Renal cortex interstitium (tissue), 11 donors: ENCODE results near the gene SDK1. TPM values are rescaled to one million over a fixed set of nuclear protein-coding genes. Genes with fewer than 3 reads are reported as not detected.
"Not testable (repeated sequence)": the region's sequence is repeated elsewhere in the genome, so short reads cannot be mapped to it uniquely, and the experiment has no call there.

ENCODE experiments used
- DNase-seq, 11 donors: peaks; one replicate each; pipeline ENCODE4 v3.0.0-alpha.2; 2013; ENCODE audit warnings: low read depth in 9 of 11, low spot score in 4 of 11; ENCODE audit errors: extremely low read depth in 1 of 11
- polyA plus RNA-seq, 3 donors: library from polyadenylated mRNA; unstranded; fragments of 120-200 nt; gene quantifications; one replicate each; pipeline ENCODE4 v1.2.1, GENCODE V29; 2013; ENCODE audit not compliant: insufficient read length in 3 of 3

The SDK1 gene
- polyA plus RNA-seq, 3 donors = 5.9 to 9.1 (median 7.6) TPM

DNA sequence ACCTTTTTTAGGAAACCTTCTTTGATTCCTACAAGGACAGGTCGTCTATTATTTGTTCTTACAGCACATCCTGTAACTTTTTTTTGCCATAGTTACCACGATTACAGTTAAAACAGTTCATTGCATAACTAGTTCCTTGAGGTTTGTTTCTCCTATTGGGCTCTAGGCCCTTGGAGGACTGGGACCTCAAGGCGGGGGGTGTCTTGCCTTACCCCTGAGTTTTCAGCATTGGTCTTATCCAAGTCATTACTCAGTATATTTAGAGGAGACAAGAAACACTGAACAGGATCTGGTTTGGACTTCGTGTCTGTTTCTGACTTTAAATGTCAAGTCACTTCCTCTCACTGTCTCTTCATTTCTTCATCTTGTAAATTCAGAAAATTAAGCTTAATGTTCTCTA is 369.8 kb downstream of the SDK1 start:
- no peak for DNase-seq

DNA sequence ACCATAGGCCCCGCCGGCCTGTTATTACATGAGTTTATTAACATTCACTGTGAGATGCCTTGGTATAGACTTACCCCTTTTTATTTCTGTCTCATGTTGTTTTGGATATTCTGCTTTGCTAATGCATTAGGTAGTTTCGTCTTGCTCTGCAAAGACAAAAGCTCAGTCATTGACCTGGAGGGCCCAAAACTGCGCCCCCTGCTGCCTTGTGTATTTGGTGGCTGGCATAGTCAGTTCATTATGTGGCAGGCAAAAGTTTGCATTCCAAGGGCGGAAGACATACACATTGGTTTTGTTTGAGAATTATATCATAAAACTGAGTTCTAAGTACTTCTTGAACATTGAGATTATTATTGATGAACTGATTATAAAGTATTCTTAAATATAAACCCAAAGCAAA is 372.5 kb downstream of the SDK1 start:
- DNase-seq = no peak

DNA sequence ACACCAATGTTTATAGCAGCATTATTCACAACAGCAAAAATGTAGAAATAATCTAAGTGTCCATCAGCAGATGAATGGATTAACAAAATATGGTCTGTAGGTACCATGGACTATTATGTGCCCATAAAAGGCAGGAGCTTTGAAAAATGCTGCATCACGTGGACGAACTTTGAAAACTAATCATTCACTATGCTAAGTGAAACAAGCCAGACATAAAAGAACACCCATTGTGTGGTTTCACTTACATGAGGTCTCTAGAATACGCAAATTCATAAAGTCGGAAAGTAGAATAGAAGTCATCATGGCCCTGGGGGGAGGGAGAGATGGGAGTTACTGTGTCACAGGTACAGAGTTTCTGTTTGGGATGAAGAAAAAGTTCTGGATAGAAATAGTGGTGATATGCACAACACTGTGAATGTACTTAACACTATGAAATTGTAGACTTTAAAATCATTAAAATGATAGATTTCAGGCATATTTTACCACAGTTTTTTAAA is 377.3 kb downstream of the SDK1 start:
- no peak for DNase-seq

DNA sequence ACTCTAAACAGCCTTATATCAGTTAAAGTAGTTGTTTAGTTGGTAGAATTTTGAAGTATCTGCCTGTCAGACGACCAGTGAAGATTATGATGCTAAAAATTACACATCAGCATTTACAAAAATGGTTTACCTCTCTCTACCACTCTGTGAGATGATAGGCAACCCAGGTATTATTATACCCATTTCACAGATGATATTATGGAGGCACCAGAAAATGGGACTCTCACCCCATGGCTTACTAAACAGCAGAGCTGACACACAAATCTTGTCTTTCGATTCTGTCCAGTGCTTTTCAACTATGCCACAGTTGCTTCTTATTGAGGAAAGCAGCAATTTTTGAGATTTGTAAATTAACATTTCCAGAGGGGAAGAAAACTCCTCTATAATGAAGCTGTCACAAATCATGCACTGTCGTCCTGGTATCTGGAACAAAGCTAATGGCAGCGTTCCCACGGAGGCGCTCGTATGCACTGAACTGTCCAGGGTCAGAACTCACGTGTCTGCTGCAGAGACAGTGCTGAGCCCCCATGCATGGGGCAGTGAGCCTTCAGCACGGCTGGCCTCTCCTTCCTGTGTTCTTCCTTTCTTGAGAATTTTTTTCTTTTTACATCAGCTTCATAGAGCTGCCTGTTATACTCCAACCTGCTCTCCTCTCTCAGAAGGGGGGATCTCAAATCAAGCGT is 381.1 kb downstream of the SDK1 start:
- peak in 7 of 11 donors; percentile 7 to 28 (median 19) for DNase-seq

DNA sequence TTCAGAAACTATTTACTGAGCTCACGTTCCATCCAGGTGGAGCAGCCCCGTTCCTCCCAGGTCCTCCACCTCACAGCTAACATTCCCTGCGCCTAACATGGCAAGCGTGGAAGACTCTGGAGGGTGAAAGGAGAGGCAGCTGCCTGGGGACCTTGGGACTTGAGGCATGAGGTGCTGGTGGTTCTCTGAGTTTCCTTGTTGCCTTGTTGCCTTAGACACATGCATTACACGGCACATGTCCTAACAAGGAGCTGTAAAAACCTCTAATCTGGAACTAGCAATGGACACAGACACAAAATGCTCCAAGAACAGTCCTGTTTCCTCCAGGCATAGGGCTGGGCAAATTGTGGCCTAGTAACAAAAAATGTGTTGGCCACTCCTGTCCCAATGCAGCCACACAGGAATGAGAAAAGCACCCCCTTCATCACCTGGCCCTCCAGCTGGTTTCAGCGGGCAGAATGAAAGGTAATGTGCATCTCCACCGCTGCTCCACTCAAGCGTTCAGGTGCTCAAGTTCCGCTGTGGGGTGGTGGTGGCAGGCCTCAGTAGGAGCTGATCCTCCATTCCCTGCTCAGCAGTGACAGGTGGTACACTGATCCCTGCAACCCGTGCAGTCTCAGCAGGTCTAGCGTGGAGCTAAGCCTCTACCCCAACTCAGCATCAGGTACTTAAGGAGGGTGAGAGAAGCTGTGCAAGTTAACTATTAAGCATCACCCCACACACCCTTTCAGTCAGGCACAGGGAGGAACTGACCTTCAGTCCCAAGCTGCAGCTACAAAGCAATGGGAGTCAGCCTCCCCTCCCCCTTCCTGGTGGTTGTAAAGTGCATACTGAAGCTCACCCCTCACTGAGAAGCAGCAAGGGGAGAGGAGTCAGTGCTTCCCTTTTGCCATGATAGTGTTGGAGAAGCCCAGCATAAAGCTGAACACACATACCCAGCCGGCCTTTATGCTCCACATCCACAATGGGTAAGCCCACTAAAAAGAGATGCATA is 382.8 kb downstream of the SDK1 start:
- peak in 3 of 11 donors; percentile 19 to 52 (median 23) for DNase-seq

DNA sequence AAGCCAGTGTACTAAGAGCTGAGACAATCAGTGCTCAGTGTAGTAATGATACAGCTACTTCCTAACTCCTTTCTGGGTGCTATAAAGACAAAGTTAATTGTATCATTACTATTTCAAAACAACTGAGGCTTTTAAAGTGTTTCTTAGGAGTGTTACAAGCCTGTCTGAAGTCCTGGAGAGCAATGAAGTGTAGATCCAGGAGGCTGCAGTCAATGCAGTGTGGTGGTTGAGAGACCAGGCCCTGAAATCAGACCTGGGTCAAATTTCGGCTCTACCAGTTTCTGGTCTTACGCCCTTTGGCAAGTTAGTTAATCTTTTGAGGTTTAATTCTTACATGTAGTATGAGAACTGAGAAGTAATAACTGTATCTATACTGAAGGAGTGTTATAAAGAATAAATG is 387.0 kb downstream of the SDK1 start:
- DNase-seq = peak in 3 of 11 donors; percentile 7 to 50 (median 23)

DNA sequence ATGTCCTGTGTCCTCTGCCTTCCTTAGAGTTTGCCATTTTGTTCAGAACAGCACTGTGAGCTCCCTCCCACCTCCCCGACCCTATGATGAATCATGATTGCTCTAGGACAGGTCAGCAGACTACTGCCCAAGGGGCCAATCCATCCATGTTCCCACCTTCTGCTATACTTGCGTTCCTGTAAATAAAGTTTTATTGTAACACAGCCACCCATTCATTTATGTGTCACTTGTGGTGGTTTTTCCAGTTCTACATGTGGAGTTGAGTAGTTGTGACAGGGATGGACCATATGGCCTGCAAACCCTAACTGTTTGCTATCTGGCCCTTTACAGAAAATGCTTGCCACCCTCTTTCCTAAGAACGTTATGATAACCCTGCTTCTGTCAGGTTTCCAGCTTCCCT is 387.8 kb downstream of the SDK1 start:
- DNase-seq = no peak

DNA sequence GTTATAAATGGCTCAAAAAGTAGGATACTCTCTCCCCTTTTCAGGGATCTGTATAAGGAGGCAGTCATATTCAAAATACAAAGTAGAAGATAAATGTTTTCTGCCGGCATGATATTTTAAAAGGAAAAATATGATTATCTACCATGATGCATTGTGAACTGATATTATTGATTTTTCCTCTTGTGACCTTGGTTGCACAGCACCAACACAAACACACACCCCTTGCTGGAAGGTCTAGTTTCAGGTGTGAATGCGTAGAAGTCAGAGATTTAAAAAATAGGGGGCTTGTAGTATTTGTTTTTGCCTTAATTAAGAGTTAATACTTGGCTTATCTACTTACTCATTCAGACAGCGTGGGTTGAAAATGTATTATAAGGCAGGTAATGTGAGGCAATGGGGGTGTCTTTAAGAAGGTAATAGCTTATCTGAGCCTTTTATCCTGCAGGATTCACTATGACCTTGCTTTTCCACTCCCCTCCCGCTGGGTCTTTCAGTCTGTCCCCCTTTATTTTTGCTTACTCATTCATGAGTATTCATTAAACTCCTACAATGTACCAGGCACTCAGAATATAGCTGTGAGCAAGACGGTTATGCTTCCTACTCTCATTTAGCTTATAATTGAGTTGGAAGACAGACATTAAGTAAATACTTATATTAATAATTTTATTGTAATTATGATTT is 390.6 kb downstream of the SDK1 start:
- DNase-seq = no peak

DNA sequence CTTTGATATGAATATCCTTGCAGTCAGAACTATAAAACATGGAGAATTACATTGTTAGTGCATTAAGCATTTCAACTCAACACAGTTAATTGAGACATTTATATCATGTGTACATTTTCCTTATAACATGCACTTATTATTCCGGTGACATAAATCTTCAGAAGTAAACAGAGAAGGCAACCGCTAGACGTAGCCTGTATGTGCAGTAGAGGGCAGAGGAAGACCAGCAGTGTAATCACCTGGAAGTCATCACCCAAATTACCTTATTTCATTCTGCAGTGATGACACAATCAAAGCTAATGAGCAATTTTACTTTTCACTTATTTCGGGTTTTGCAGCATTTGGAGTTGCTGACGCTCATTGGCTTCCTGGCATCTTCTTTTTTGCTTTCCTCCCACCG is 394.6 kb downstream of the SDK1 start:
- no peak for DNase-seq

DNA sequence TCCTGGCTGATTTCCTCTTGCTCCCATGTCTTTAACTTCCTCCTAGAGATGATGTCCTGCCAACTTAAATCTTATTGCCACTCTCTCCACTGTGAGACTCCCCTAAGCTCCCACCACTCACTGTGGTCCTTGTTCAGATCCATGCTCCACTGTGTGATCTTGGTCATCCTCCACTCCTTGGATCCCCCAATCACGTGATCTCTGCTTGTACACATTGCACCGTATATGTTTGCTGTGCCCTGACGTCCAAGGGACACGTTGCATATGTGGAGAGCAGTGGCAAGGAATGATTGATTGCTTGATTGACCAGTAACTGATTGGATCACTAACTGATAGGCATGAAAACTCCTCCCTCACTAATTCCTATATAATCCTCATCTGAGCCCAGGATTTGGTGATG is 395.1 kb downstream of the SDK1 start:
- DNase-seq = no peak

DNA sequence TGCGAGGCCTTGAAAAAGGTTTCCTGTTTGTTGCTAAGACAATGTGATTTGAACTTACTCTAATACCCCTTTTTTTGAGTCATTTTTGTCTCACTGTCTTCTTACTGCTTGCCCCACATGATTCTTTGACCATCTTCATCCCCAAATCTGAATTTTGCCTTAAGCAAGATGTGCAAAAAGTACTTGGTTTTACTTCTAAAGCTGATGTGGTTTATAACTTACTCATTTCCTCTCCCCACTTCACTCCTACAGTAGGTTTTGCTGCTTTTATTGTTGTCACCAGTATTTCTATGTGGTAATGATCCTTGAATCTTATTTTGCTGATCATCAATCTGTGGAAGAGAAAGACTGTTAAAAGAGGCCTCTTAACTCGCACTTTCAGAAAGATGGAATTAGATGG is 396.4 kb downstream of the SDK1 start:
- DNase-seq = no peak

DNA sequence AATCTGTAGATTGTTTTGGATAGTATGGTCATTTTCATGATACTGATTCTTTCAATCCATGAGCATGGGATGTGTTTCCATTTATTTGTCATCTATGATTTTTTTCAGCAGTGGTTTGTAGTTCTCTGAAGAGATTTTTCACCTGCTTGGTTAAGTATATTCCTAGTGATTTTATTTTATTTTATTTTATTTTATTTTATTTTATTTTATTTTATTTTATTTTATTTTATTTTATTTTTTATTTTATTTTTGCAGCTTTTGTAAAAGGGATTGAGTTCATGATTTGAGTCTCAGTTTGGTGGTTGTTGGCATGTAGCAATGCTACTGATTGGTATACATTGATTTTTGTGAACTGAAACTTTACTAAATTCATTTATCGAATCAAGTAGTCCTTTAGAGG is 404.2 kb downstream of the SDK1 start:
- DNase-seq = no peak

DNA sequence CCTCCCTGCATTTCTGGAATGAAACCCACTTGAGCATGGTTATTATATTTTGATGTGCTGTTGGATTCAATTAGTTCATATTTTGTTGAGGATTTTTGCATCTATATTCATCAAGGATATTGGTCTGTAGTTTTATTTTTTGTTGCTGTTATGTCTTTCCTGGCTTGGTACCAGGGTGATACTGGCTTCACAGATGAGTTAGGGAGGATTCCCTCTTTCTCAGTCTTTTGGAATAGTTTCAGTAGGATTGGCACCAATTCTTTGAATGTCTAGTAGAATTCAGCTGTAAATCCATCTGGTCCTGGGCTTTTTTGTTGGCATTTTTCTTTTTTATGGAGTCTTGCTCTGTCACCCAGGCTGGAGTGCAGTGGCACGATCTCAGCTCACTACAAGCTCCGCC is 405.0 kb downstream of the SDK1 start:
- not testable (repeated sequence) for DNase-seq

DNA sequence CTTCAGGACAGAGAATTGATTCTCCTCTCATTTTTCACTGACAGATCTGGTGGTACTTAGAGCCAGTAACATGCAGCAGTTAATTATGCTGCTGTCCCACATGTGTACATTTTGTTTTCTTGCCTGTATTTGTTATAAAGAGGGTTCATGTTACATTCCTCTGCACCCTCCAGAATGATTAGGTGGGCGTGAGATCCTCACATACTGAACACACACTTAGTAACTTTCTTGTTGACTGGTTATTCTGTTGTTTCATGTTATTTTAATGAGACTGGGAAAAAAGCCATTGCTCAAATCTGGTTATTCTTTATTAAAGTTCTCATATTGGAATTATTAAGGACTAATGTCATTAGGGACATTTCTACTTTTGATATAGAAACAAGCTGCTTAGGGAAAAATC is 409.1 kb downstream of the SDK1 start:
- no peak for DNase-seq

DNA sequence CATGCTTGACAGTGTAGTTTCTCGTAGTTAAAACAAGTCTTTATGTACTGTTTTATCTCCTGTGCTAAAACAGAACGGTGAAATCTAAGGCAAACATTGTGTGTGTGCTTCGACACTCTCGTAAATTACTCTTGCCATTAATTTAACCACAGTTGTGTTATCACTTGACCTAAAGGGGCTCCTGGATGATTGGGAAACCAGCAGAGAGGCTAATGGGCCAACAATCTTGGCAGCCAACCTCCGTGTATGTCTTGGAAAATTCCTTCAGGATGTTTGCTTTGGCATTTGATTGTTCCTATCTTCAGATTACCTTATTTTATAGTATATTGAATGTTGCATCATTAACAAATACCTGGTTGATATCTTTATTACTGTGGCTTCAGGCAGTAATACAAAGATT is 409.5 kb downstream of the SDK1 start:
- DNase-seq = no peak

DNA sequence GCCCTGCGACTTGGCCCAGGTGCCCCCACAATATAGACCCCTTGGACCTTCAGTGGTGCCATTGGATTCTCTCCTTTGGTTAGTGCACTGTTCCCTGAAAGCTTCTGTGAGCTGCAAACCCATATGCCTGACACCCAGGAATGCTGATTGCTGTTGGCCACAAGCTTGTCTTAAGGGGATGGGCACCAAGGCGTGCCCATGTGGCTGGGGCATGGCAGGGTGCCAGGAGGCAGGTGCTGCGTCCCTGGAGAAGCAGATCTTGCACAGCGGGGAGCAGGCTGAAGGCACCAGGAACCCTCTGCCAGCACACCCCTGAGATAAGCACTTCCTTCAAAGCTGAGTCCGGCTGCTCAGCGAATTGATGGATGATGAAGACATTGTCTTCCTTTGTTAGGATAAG is 411.8 kb downstream of the SDK1 start:
- DNase-seq = no peak

DNA sequence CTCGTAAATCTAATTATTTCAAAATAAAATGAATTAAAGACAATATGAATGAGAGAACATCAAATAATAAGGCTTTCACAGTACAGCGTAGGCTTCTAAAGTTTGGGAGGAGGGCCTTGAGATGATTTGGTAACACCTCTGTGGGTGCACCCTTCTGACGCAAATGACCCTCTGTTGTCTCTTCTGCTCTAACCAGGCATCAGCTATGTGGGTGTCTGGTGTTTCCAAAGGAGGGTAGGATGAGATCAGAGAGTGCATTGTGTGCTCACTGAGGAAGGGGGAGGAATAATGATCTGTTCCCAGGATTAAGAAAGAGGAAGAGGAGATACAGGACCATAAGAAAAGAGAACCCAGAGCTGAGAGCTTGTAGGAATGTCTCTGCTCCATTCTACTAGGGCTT is 420.4 kb downstream of the SDK1 start:
- DNase-seq = no peak

DNA sequence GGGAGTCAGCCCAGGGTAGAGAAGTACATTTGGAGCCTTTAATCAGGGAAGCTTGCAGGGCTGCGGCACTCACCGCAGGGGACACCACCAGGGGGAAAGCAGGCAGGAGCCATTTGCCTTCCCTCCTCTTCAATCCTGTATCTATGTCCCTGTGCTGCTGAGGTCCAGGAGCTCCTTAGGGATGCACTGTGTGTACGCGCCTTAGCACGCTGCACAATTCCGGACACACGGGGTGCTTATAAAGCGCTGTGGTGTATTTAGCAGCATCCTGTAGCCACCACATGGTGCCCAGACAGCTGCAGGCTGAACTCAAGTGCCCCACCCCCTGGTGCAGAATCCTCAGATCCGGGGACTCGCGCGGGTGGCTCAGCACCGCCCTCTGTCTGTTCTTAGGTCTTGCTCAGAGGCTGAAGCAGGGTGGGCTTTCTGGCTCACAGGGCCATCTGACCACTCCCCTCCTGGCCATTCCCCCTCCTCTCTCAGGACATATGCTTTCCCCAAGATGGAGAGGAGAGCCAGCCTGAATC is 421.4 kb downstream of the SDK1 start:
- peak in 6 of 11 donors; percentile 7 to 34 (median 14) for DNase-seq
